HepG2 (cell line): ENCODE data around the gene SIGLEC6. TPM values are rescaled to one million over a fixed set of nuclear protein-coding genes. Genes with fewer than 3 reads are reported as not detected.

Experiments used
- ATF1 ChIP-seq: IDR thresholded peaks from 2 replicates; pipeline ENCODE4 v1.6.1; 2016; ENCODE audit warnings: mild to moderate bottlenecking, control low read depth
- CBFB ChIP-seq: sonication (generic); formaldehyde crosslinking; IDR thresholded peaks from 2 replicates; pipeline ENCODE4 v1.4.0; 2020; ENCODE audit warnings: missing genetic modification reagents
- CREB1 ChIP-seq, 2 experiments: fragments of 450-650 bp in 1 of 2; IDR thresholded peaks; 2 replicates each; pipeline ENCODE4 v1.6.1; 2016 to 2017; ENCODE audit warnings: control low read depth in 1 of 2, mild to moderate bottlenecking in 1 of 2, missing compliant biosample characterization in 1 of 2, missing genetic modification characterization in 1 of 2
- CREBL2 ChIP-seq: sonication (generic); formaldehyde crosslinking; IDR thresholded peaks from 2 replicates; pipeline ENCODE4 v1.8.1; 2023; ENCODE audit warnings: missing genetic modification reagents, mild to moderate bottlenecking, borderline replicate concordance
- ELF1 ChIP-seq: sonication (generic); formaldehyde crosslinking; IDR thresholded peaks from 2 replicates; pipeline ENCODE4 v1.4.0; 2020; ENCODE audit warnings: missing genetic modification reagents
- ETV5 ChIP-seq: IDR thresholded peaks from 2 replicates; pipeline ENCODE4 v1.6.1; 2018; ENCODE audit warnings: missing biosample characterization, missing genetic modification reagents, inconsistent platforms, borderline replicate concordance
- GABPA ChIP-seq, 2 experiments: IDR thresholded peaks; 2 replicates each; pipeline ENCODE4 v1.6.1; 2011 to 2016; ENCODE audit warnings: low read depth in 2 of 2, low read length in 1 of 2, missing biosample characterization in 1 of 2, missing genetic modification characterization in 1 of 2
- GABPB1 ChIP-seq: IDR thresholded peaks from 2 replicates; pipeline ENCODE4 v1.6.1; 2016; ENCODE audit warnings: mild to moderate bottlenecking, missing genetic modification reagents, moderate library complexity, missing compliant biosample characterization
- HOXA3 ChIP-seq: sonication (generic); formaldehyde crosslinking; IDR thresholded peaks from 2 replicates; pipeline ENCODE4 v1.5.0; 2020; ENCODE audit warnings: missing genetic modification reagents
- HOXD1 ChIP-seq: sonication (generic); formaldehyde crosslinking; IDR thresholded peaks from 2 replicates; pipeline ENCODE4 v1.5.0; 2020; ENCODE audit warnings: missing genetic modification reagents
- KAT2B ChIP-seq: fragments of 150-350 bp; IDR thresholded peaks from 2 replicates; pipeline ENCODE4 v1.6.1; 2014; ENCODE audit warnings: low read depth, low read length, borderline replicate concordance
- KAT8 ChIP-seq: IDR thresholded peaks from 2 replicates; pipeline ENCODE4 v1.6.1; 2016; ENCODE audit warnings: missing genetic modification reagents, missing compliant biosample characterization
- KMT2B ChIP-seq: IDR thresholded peaks from 2 replicates; pipeline ENCODE4 v1.6.1; 2016; ENCODE audit warnings: missing genetic modification reagents, missing compliant biosample characterization
- LBX2 ChIP-seq: sonication (generic); formaldehyde crosslinking; IDR thresholded peaks from 2 replicates; pipeline ENCODE4 v1.5.0; 2020; ENCODE audit warnings: missing genetic modification reagents, mild to moderate bottlenecking, borderline replicate concordance
- LCORL ChIP-seq, 2 experiments: fragments of 450-650 bp in 1 of 2; sonication (generic) in 1 of 2; formaldehyde crosslinking in 1 of 2; IDR thresholded peaks; 2 replicates each; pipeline versions ENCODE4 v1.5.0 to v1.6.1; 2017 to 2020; ENCODE audit warnings: antibody characterized with exemption in 1 of 2, missing genetic modification reagents in 1 of 2
- NR2C2 ChIP-seq: sonication (generic); formaldehyde crosslinking; IDR thresholded peaks from 2 replicates; pipeline ENCODE4 v1.4.0; 2020; ENCODE audit warnings: missing genetic modification reagents, mild to moderate bottlenecking, moderate library complexity, borderline replicate concordance
- PHF20 ChIP-seq: sonication (generic); formaldehyde crosslinking; IDR thresholded peaks from 2 replicates; pipeline ENCODE4 v1.5.0; 2020; ENCODE audit warnings: mild to moderate bottlenecking, missing genetic modification reagents
- PHF21A ChIP-seq: sonication (generic); formaldehyde crosslinking; IDR thresholded peaks from 2 replicates; pipeline ENCODE4 v1.5.0; 2020; ENCODE audit warnings: mild to moderate bottlenecking, missing genetic modification reagents
- POLR2G ChIP-seq: fragments of 200-400 bp; formaldehyde crosslinking; IDR thresholded peaks from 2 replicates; pipeline ENCODE4 v1.6.1; 2018; ENCODE audit warnings: mild to moderate bottlenecking, low read depth, low read length, moderate library complexity
- SIX1 ChIP-seq: sonication (generic); formaldehyde crosslinking; IDR thresholded peaks from 2 replicates; pipeline ENCODE4 v1.4.0; 2020; ENCODE audit warnings: missing genetic modification reagents, borderline replicate concordance
- SMC3 ChIP-seq: IDR thresholded peaks from 2 replicates; pipeline ENCODE4 v1.6.1; 2011; ENCODE audit warnings: low read length, improper control_type of control experiment
- WIZ ChIP-seq: sonication (generic); formaldehyde crosslinking; IDR thresholded peaks from 2 replicates; pipeline ENCODE4 v1.5.1; 2020; ENCODE audit warnings: mild to moderate bottlenecking, missing genetic modification reagents
- ZFP82 ChIP-seq: sonication (generic); formaldehyde crosslinking; IDR thresholded peaks from 2 replicates; pipeline ENCODE4 v1.5.1; 2020; ENCODE audit warnings: mild to moderate bottlenecking, missing genetic modification reagents, borderline replicate concordance
- ZNF143 ChIP-seq: sonication (generic); formaldehyde crosslinking; IDR thresholded peaks from 2 replicates; pipeline ENCODE4 v1.4.0; 2020; ENCODE audit warnings: missing genetic modification reagents
- ZNF317 ChIP-seq: sonication (generic); formaldehyde crosslinking; IDR thresholded peaks from 2 replicates; pipeline ENCODE4 v1.5.0; 2020; ENCODE audit warnings: mild to moderate bottlenecking, missing genetic modification reagents
- ZNF44 ChIP-seq: sonication (generic); formaldehyde crosslinking; IDR thresholded peaks from 2 replicates; pipeline ENCODE4 v1.5.1; 2020; ENCODE audit warnings: mild to moderate bottlenecking, missing genetic modification reagents
- ZNF567 ChIP-seq: sonication (generic); formaldehyde crosslinking; IDR thresholded peaks from 2 replicates; pipeline ENCODE4 v1.8.1; 2023; ENCODE audit warnings: mild to moderate bottlenecking, missing genetic modification reagents, borderline replicate concordance
- polyA plus RNA-seq, 8 experiments: library from polyadenylated mRNA; depleted of rRNA in 3 of 8; stranded (reverse) in 7 of 8; unstranded in 1 of 8; fragments of >200 nt; fragmentation: Illumina TruSeq in 4 of 8; extraction: Trizol in 4 of 8; gene quantifications; 2 replicates each; pipeline versions ENCODE4 v1.2.1 to v1.2.3, GENCODE V29; 2011 to 2016; ENCODE audit warnings: low read depth in 4 of 8, missing spikeins in 1 of 8, mixed read lengths in 1 of 8; ENCODE audit not compliant: insufficient read depth in 1 of 8
- total RNA-seq, 5 experiments: library from RNA; depleted of rRNA; stranded (reverse); fragments of >200 nt; fragmentation: Illumina TruSeq; extraction: Trizol; gene quantifications; 2 replicates each; pipeline ENCODE4 v1.2.3, GENCODE V29; 2016; ENCODE audit warnings: low read depth in 1 of 5
- TF ChIP-seq, protein P1 (sequence below): sonication (generic); formaldehyde crosslinking; IDR thresholded peaks from 2 replicates; pipeline ENCODE4 v1.4.0; 2020; ENCODE audit warnings: missing genetic modification reagents

SIGLEC6 gene
- total and polyA plus RNA-seq, 2 of the 13 experiments (the other 11 are each of a cell fraction or from before 2014, with no cell fraction given), result not detected

DNA sequence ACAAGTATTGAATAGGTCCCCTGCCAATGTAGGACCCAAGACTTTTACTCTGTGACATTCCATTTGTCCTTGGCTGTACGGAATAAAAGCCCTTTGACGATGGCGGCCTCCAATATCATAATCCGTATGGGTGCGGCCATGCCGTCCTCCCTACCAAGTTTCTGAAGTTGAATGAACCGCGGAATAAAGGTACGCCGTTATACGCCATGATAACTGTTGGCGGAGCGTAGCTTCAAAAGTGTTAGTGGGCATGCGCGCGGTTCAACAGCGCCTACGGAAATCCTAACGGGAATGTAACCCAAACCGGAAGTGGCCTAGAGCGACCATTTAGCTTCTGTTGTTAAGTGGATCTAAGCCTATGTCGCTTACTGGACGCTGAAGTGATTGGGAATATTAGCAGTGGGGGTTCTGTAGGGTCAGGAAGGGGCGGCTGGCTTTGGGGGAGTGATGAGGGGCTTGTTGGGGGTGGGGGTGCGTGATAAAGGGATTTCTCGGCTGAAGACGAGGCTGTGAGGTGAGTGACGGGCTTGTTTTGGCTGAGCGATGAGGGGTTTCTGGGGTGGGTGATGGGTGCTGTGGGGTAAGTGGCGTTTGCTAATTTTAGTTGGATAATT lies 39.6 kb upstream of the SIGLEC6 start, which contains the start of gene ZNF175 (continued):
- TF ChIP-seq GABPB1 (CRISPR knock-in tag) (peak; percentile 91), ZFP82 (CRISPR knock-in tag) (no peak), PHF20 (CRISPR knock-in tag) (peak; percentile 57), POLR2G (0 out of 2 replicates have a peak, but pooled peaks have one; percentile 41), LCORL (IDR thresholded peaks at IDR 0.05) (peak; percentile 64; the same call in 1 of the 2 replicates), LCORL (CRISPR knock-in tag; IDR thresholded peaks at IDR 0.05) (no peak), ATF1 (peak; percentile 56), ZNF567 (no peak), NR2C2 (CRISPR knock-in tag) (peak; percentile 83), KAT8 (peak; percentile 78), HOXD1 (CRISPR knock-in tag) (no peak), ELF1 (CRISPR knock-in tag) (peak; percentile 86), ETV5 (CRISPR knock-in tag) (peak; percentile 34; the same call in 1 of the 2 replicates), HOXA3 (CRISPR knock-in tag) (peak; percentile 85), CBFB (CRISPR knock-in tag) (no peak), GABPA (IDR thresholded peaks at IDR 0.05; ENCODE audit: low read depth, low read length) (peak; percentile 68), GABPA (CRISPR knock-in tag; IDR thresholded peaks at IDR 0.05; ENCODE audit: low read depth) (peak; percentile 96), ZNF44 (CRISPR knock-in tag) (no peak), ZNF143 (CRISPR knock-in tag) (peak; percentile 60), LBX2 (no peak), WIZ (peak; percentile 50; the same call in 1 of the 2 replicates), SMC3 (no peak), KAT2B (no peak), KMT2B (CRISPR knock-in tag) (peak; percentile 47; the same call in 1 of the 2 replicates), SIX1 (CRISPR knock-in tag) (peak; percentile 93), CREB1 (IDR thresholded peaks at IDR 0.05) (no peak), CREB1 (CRISPR knock-in tag; IDR thresholded peaks at IDR 0.05) (peak; percentile 73), PHF21A (no peak), ZNF317 (CRISPR knock-in tag) (no peak), CREBL2 (CRISPR knock-in tag) (no peak)
- TF ChIP-seq, protein P1, sequence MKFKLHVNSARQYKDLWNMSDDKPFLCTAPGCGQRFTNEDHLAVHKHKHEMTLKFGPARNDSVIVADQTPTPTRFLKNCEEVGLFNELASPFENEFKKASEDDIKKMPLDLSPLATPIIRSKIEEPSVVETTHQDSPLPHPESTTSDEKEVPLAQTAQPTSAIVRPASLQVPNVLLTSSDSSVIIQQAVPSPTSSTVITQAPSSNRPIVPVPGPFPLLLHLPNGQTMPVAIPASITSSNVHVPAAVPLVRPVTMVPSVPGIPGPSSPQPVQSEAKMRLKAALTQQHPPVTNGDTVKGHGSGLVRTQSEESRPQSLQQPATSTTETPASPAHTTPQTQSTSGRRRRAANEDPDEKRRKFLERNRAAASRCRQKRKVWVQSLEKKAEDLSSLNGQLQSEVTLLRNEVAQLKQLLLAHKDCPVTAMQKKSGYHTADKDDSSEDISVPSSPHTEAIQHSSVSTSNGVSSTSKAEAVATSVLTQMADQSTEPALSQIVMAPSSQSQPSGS, result 0 out of 2 replicates have a peak, but pooled peaks have one; percentile 40
